ENCODE measurements around the gene ANKFN1.

DNA sequence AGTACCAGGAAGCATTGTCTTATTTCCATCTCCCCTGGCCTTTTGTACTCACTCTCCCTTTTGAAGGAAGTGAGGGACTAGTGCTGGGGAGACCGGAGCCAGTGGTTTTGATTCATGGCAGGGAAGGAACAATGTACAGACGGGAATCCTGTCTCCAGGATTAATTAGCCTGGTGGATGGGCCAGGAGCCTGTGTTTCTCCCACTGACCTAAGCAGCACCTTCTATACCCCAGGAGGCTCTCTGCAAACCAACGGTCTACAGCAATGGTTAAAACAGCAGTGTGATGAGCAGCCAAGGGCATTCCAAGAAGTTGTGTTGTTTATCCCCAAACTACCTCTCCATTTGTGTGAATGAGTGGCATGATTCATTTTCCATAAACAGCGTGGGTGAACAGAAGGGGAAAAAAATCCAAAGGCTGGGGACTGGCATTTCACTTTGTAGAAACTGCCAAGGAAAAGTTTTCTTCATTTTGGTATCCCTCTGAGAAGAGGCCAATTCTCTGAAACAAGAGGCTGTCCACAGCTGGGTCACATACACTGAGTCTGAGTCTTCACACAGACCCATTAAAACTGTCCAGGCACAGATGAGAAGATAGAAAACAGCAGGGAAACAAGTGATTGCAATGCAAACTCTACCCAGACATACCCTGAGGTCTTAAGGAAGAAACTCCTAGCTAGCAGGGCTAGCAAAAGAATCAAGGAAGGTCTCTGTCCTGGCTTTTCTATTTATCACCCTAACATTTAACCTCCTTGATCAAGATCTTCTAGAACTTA, 18.1 kb downstream of the ANKFN1 start:
- TF ChIP-seq, protein P1, sequence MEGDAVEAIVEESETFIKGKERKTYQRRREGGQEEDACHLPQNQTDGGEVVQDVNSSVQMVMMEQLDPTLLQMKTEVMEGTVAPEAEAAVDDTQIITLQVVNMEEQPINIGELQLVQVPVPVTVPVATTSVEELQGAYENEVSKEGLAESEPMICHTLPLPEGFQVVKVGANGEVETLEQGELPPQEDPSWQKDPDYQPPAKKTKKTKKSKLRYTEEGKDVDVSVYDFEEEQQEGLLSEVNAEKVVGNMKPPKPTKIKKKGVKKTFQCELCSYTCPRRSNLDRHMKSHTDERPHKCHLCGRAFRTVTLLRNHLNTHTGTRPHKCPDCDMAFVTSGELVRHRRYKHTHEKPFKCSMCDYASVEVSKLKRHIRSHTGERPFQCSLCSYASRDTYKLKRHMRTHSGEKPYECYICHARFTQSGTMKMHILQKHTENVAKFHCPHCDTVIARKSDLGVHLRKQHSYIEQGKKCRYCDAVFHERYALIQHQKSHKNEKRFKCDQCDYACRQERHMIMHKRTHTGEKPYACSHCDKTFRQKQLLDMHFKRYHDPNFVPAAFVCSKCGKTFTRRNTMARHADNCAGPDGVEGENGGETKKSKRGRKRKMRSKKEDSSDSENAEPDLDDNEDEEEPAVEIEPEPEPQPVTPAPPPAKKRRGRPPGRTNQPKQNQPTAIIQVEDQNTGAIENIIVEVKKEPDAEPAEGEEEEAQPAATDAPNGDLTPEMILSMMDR (IDR thresholded peaks at IDR 0.05): no peak
- no peak for TF ChIP-seq POLR2A (IDR thresholded peaks at IDR 0.05)
